Stimulated activated naive B cell treated with anti-CD40 and anti-IgM and Interleukin-4, amounts not matched to agents 10 μg/mL and 1 μg/mL and 100 μg/mL, for 72 hours (primary cell): ENCODE measurements around the gene MYH4.

Experiments
- ATAC-seq, 2 donors: fragments of 150-1000 bp; cut with Tn5 transposase; replicated peaks; 2 replicates each; pipeline ENCODE4 v1.10.0; 2021; ENCODE audit warnings: moderate library complexity in 1 of 2
- DNase-seq: peaks from one replicate; pipeline ENCODE4 v3.0.0; 2021
- H3K27ac Mint-ChIP-seq: one replicate; pipeline ENCODE4 v1.8.0; 2022; ENCODE audit warnings: mild to moderate bottlenecking, mixed read lengths
- H3K27me3 Mint-ChIP-seq, 2 donors: one replicate each; pipeline ENCODE4 v1.8.0; 2022; ENCODE audit warnings: mixed read lengths in 2 of 2
- H3K36me3 Mint-ChIP-seq, 2 donors: one replicate each; pipeline ENCODE4 v1.8.0; 2022; ENCODE audit warnings: mixed read lengths in 2 of 2, mild to moderate bottlenecking in 1 of 2
- H3K4me1 Mint-ChIP-seq, 2 donors: one replicate each; pipeline ENCODE4 v1.8.0; 2022; ENCODE audit warnings: mixed read lengths in 2 of 2, mild to moderate bottlenecking in 1 of 2
- H3K4me3 Mint-ChIP-seq, 2 donors: one replicate each; pipeline ENCODE4 v1.8.0; 2022; ENCODE audit warnings: mild to moderate bottlenecking in 2 of 2, mixed read lengths in 2 of 2, moderate library complexity in 1 of 2
- H3K9me3 Mint-ChIP-seq, 2 donors: one replicate each; pipeline ENCODE4 v1.8.0; 2022; ENCODE audit warnings: mixed read lengths in 2 of 2, mild to moderate bottlenecking in 1 of 2

Gene MYH4

GRCh38 chr17:10469459-10469858, at the start of gene MYH4:
TSS of gene MYH4 (minus strand) at chr17:10469559. CDS start at chr17:10466745, 2,814 bp downstream.
- ATAC-seq (no peak), DNase-seq (no peak)
- peaks cover 0 to under 1% of the 10 kb centered on the region in 2 donors for H3K9me3 Mint-ChIP-seq
- no peak within 1 kb of the TSS for H3K4me3 Mint-ChIP-seq
- H3K27me3 Mint-ChIP-seq: peaks cover 0 to 14% of the 10 kb centered on the region in 2 donors
- no peaks in the 10 kb centered on the region for H3K4me1 Mint-ChIP-seq
- H3K27ac Mint-ChIP-seq: no peak within 1 kb of the TSS
- no peaks in the 10 kb centered on the region for H3K36me3 Mint-ChIP-seq

- no peak for ATAC-seq
- DNase-seq: no peak
- peaks cover 4 to 11% of the 10 kb centered on the region in 2 donors for H3K27me3 Mint-ChIP-seq
- H3K4me3 Mint-ChIP-seq: no peak within 1 kb of the TSS
- no peaks in the 10 kb centered on the region for H3K36me3 Mint-ChIP-seq
- peaks cover 2 to 4% of the 10 kb centered on the region in 2 donors for H3K9me3 Mint-ChIP-seq
- H3K4me1 Mint-ChIP-seq: no peaks in the 10 kb centered on the region
- no peak within 1 kb of the TSS for H3K27ac Mint-ChIP-seq
Observed at GRCh38 chr17:10518271-10519037, 49.1 kb upstream of the MYH4 start, which contains the start of gene MYH1. TSS of gene MYH1 (minus strand) at chr17:10518542. CDS start at chr17:10516642, 1,900 bp downstream.

- no peaks in the 10 kb centered on the region for H3K36me3 Mint-ChIP-seq
- no peaks in the 10 kb centered on the region for H3K9me3 Mint-ChIP-seq
- no peak overlapping the region for H3K27ac Mint-ChIP-seq
- peaks cover 3 to 11% of the 10 kb centered on the region in 2 donors for H3K27me3 Mint-ChIP-seq
- DNase-seq (no peak), ATAC-seq (no peak)
- H3K4me3 Mint-ChIP-seq: no peak overlapping the region
- H3K4me1 Mint-ChIP-seq: no peaks in the 10 kb centered on the region
Observed at GRCh38 chr17:10516638-10517037, 47.3 kb upstream of the MYH4 start.

- H3K36me3 Mint-ChIP-seq: no peaks in the 10 kb centered on the region
- no peak overlapping the region for H3K4me3 Mint-ChIP-seq
- ATAC-seq (no peak), DNase-seq (no peak)
- H3K27me3 Mint-ChIP-seq: peaks cover 6 to 11% of the 10 kb centered on the region in 2 donors
- no peaks in the 10 kb centered on the region for H3K9me3 Mint-ChIP-seq
- H3K27ac Mint-ChIP-seq: no peak overlapping the region
- no peaks in the 10 kb centered on the region for H3K4me1 Mint-ChIP-seq
Observed at GRCh38 chr17:10516065-10516464, 46.7 kb upstream of the MYH4 start.

- H3K27me3 Mint-ChIP-seq: peaks cover 6% of the 10 kb centered on the region in 2 donors
- H3K9me3 Mint-ChIP-seq: no peaks in the 10 kb centered on the region
- H3K4me3 Mint-ChIP-seq: no peak overlapping the region
- no peak for DNase-seq
- no peaks in the 10 kb centered on the region for H3K4me1 Mint-ChIP-seq
- H3K27ac Mint-ChIP-seq: no peak overlapping the region
- ATAC-seq: no peak
- H3K36me3 Mint-ChIP-seq: no peaks in the 10 kb centered on the region
Observed at GRCh38 chr17:10513299-10514067, 44.1 kb upstream of the MYH4 start.

- no peaks in the 10 kb centered on the region for H3K36me3 Mint-ChIP-seq
- H3K27me3 Mint-ChIP-seq: peaks cover 6% of the 10 kb centered on the region in 2 donors
- ATAC-seq: no peak
- no peaks in the 10 kb centered on the region for H3K9me3 Mint-ChIP-seq
- H3K27ac Mint-ChIP-seq: no peak overlapping the region
- DNase-seq: no peak
- no peak overlapping the region for H3K4me3 Mint-ChIP-seq
- no peaks in the 10 kb centered on the region for H3K4me1 Mint-ChIP-seq
Observed at GRCh38 chr17:10512856-10513255, 43.5 kb upstream of the MYH4 start.

- peaks cover 0 to 2% of the 10 kb centered on the region in 2 donors for H3K9me3 Mint-ChIP-seq
- ATAC-seq (no peak), DNase-seq (no peak)
- H3K4me3 Mint-ChIP-seq: no peak overlapping the region
- H3K27me3 Mint-ChIP-seq: peaks cover 7 to 10% of the 10 kb centered on the region in 2 donors
- H3K4me1 Mint-ChIP-seq: no peaks in the 10 kb centered on the region
- H3K27ac Mint-ChIP-seq: no peak overlapping the region
- no peaks in the 10 kb centered on the region for H3K36me3 Mint-ChIP-seq
Observed at GRCh38 chr17:10499950-10500349, 30.6 kb upstream of the MYH4 start.

GRCh38 chr17:10492004-10492403, 22.6 kb upstream of the MYH4 start:
- H3K4me3 Mint-ChIP-seq: no peak overlapping the region
- H3K4me1 Mint-ChIP-seq: no peaks in the 10 kb centered on the region
- DNase-seq (no peak), ATAC-seq (no peak)
- H3K27me3 Mint-ChIP-seq: peaks cover 6 to 16% of the 10 kb centered on the region in 2 donors
- H3K9me3 Mint-ChIP-seq: peaks cover 18 to 28% of the 10 kb centered on the region in 2 donors
- no peak overlapping the region for H3K27ac Mint-ChIP-seq
- H3K36me3 Mint-ChIP-seq: peaks cover 1 to 4% of the 10 kb centered on the region in 2 donors

- no peaks in the 10 kb centered on the region for H3K4me1 Mint-ChIP-seq
- no peak overlapping the region for H3K27ac Mint-ChIP-seq
- peaks cover 22 to 25% of the 10 kb centered on the region in 2 donors for H3K9me3 Mint-ChIP-seq
- DNase-seq (no peak), ATAC-seq (no peak)
- peaks cover 1 to 3% of the 10 kb centered on the region in 2 donors for H3K36me3 Mint-ChIP-seq
- peaks cover 0 to 6% of the 10 kb centered on the region in 2 donors for H3K27me3 Mint-ChIP-seq
- no peak overlapping the region for H3K4me3 Mint-ChIP-seq
Observed at GRCh38 chr17:10482252-10482651, 12.9 kb upstream of the MYH4 start.

GRCh38 chr17:10477701-10478100, 8.3 kb upstream of the MYH4 start:
- Mint-ChIP-seq H3K4me3 (no peak overlapping the region), H3K9me3 (peaks cover 4 to 5% of the 10 kb centered on the region in 2 donors), H3K36me3 (peaks cover 0 to 1% of the 10 kb centered on the region in 2 donors), H3K27me3 (no peaks in the 10 kb centered on the region), H3K27ac (no peak overlapping the region), H3K4me1 (no peaks in the 10 kb centered on the region)
- DNase-seq: no peak
- ATAC-seq: no peak

GRCh38 chr17:10474536-10474935, 5.2 kb upstream of the MYH4 start:
- no peak overlapping the region for H3K4me3 Mint-ChIP-seq

GRCh38 chr17:10471858-10472257, 2.5 kb upstream of the MYH4 start:
- H3K27me3 Mint-ChIP-seq: peaks cover 0 to 4% of the 10 kb centered on the region in 2 donors
- ATAC-seq (no peak), DNase-seq (no peak)
- no peaks in the 10 kb centered on the region for H3K36me3 Mint-ChIP-seq
- no peak overlapping the region for H3K27ac Mint-ChIP-seq
- H3K4me1 Mint-ChIP-seq: no peaks in the 10 kb centered on the region
- H3K4me3 Mint-ChIP-seq: no peak overlapping the region
- H3K9me3 Mint-ChIP-seq: no peaks in the 10 kb centered on the region

More at GRCh38 chr17:10474536-10474935, 5.2 kb upstream of the MYH4 start:
- Mint-ChIP-seq H3K4me1 (no peaks in the 10 kb centered on the region), H3K36me3 (no peaks in the 10 kb centered on the region), H3K9me3 (no peaks in the 10 kb centered on the region), H3K27me3 (no peaks in the 10 kb centered on the region), H3K27ac (no peak overlapping the region)
- ATAC-seq: no peak
- no peak for DNase-seq

- no peak for ATAC-seq
- DNase-seq: no peak
- no peak overlapping the region for H3K27ac Mint-ChIP-seq
- H3K9me3 Mint-ChIP-seq: peaks cover 0 to 6% of the 10 kb centered on the region in 2 donors
- H3K4me1 Mint-ChIP-seq: no peaks in the 10 kb centered on the region
- no peak overlapping the region for H3K4me3 Mint-ChIP-seq
- H3K36me3 Mint-ChIP-seq: no peaks in the 10 kb centered on the region
- peaks cover 19 to 36% of the 10 kb centered on the region in 2 donors for H3K27me3 Mint-ChIP-seq
Observed at GRCh38 chr17:10463402-10463801, 6.0 kb downstream of the MYH4 start.

- Mint-ChIP-seq H3K9me3 (peaks cover 0 to 6% of the 10 kb centered on the region in 2 donors), H3K4me3 (no peak overlapping the region), H3K36me3 (no peaks in the 10 kb centered on the region), H3K27me3 (peaks cover 19 to 21% of the 10 kb centered on the region in 2 donors), H3K27ac (no peak overlapping the region), H3K4me1 (no peaks in the 10 kb centered on the region)
- DNase-seq: no peak
- no peak for ATAC-seq
Observed at GRCh38 chr17:10460062-10460461, 9.3 kb downstream of the MYH4 start.
